ENCODE data around the gene CLIC6.

GRCh38 chr21:34679051-34679450 is 10.3 kb downstream of the CLIC6 start:
- TF ChIP-seq CTCF (conservative IDR thresholded peaks at IDR 0.05; ENCODE audit: low read length) (no peak), EZH2phosphoT487 (IDR thresholded peaks at IDR 0.05; ENCODE audit: borderline replicate concordance, low read depth, low read length) (no peak)

Measured in OCI-LY7 (cell line).